ENCODE measurements around the gene NRG2.
A peak's percentile ranks its signal among the peaks of the same experiment; 100 is the strongest.

Gene NRG2

DNA sequence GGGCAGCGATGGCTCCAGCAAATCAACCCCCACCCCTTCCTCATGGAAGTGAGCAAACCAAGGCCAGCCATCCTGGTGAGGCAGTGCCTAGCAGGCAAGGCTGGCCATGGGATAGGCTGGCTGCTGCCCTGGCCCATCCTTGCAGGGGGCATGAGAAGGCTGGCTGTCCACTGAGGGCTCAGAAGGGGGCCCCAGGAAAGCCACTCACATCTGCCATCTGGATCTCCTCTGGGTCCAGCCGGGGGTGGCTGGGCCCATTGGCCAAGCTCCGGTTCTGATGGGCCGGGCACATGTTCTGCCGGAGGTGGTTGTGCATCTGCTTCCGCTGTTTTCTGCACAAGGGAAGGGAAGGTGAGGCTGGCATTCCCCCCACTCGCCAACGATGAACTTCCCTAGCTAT is 190.4 kb downstream of the NRG2 start:
- DNase-seq, result no peak

DNA sequence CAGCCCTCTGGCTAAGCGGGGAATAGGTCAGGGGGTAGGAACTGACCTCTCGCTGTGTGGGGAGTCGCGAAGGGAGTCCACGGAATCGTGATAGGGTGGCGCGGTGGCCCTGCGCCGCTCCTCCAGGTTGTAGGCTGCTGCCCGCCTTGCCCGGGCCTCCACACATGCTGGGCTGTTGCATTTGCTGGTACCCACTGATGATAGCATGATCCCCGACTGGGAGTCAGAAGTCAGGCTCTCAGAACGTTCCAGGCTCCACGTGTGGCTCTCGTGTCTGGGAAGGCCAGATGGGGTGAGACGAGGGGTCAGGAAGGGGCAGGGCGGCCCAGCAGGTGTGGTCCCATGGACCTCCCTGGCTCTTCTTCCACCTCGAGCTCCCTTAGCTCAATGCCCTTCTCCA is 191.5 kb downstream of the NRG2 start:
- DNase-seq, result no peak

DNA sequence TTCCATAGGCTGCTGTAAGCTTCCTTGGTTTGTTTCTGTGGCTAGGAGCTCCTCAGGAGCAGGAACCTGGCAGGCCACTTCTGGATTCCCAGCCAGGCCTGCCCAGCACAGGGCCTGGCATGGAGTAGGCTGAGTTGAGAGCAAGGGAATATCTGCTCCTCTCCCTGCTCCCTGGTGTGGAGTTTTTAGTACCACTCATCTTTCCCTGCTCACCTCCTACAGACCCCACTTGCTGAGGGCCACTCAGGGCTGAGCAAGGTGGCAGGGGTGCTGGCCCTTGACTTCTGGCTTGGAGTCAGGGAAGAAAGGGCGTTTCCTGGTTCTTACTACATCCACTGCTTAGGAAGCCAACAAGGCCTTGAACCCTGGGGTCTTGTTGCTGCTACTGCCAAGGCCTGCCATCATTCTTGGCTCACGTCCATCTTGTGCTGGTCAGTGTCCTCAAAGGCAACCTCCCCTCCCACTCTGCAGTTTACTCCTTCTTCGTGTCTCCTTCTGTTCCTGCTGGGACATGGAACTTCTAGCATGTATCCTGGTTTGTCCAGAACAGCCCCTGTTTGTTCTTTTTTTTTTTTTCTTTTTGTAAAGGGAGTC is 192.6 kb downstream of the NRG2 start:
- DNase-seq, result no peak

- no peak for DNase-seq
These were observed 193.2 kb downstream of the NRG2 start for GRCh38 chr5:139849942-139850341.

GRCh38 chr5:139849501-139849900 is 193.6 kb downstream of the NRG2 start:
- no peak for DNase-seq

DNA sequence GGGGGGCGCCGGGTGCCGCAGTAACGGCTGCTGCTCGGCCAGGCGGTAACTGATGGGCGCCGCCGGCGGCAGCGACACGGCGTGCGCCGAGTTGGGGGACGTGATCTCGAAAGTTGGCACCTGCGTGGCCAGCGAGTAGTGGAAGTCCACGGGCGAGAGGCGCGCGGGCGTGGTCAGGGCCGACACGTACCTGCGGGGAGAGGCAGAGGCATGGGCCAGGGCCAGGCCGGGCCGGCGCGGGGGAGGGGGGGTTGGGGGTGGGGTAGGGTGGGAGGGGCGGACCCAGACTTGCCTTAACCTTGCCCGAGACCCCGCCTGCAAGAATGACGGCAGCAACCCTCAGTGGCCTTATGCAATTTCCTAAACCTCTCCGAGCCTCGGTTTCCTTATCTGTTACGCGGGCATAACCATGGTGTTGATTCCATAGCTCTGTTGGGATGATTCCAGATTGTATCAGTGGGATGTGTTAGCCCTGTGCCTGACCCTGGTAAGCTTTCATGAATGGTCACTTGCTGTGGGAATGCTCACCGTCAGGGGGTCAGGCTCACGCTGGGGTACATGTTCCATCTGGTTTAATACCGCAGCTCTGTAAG is 194.5 kb downstream of the NRG2 start:
- no peak for DNase-seq

DNA sequence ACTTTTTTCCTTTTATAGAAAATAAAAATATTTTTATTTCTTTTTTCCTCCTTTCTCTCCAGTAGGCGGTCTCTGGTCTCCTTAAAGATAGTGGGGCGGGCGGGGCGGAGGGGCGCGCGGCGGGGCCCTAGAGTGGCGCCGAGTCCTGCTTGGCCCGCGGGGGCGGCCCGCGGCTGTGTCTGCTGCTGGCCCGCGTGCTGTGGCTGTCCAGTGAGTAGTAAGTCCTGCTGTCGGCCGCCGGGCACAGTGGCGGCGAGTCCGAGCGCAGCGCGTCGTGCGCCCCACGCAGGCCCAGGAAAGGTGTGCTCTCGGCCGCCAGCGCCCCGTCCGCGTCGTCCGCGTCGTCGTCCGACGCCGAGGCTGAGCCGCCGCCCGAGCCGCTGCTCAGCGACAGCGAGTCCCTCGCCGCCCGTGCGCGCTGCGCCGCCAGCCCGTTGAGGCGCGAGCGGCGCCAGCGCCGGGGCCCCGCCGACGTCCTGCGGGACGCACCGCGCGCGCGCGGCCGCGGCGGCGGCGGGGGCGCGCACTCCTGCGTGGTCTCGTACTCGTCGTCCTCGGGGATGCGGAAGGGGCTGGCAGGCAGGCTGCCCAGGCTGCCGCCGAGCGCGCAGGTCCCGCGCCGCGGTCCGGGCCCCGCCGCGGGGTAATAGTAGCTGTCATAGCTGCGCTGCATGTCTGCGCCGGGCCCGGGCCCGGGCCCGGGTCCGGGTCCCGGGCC is 195.2 kb downstream of the NRG2 start:
- no peak for DNase-seq

DNA sequence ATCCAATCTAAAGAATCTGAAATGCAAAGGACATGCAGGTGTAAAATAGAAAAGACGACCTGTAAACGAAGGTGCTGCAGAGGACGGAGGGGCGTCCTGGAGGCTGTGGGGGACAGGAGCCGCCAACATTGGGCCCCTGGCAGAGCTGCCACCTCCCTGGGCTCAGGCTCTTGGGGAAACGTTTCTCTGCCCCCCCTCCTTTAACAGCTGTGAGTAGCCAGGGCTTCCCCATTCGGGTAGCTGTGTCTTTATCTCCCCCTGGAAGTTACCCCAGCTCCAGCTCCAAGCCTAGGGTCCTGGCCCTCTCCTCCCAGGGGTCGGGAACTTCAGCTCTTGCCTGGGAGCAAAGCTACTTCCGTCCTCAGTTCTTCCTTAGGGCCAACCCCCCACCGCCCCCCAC is 196.0 kb downstream of the NRG2 start:
- no peak for DNase-seq

DNA sequence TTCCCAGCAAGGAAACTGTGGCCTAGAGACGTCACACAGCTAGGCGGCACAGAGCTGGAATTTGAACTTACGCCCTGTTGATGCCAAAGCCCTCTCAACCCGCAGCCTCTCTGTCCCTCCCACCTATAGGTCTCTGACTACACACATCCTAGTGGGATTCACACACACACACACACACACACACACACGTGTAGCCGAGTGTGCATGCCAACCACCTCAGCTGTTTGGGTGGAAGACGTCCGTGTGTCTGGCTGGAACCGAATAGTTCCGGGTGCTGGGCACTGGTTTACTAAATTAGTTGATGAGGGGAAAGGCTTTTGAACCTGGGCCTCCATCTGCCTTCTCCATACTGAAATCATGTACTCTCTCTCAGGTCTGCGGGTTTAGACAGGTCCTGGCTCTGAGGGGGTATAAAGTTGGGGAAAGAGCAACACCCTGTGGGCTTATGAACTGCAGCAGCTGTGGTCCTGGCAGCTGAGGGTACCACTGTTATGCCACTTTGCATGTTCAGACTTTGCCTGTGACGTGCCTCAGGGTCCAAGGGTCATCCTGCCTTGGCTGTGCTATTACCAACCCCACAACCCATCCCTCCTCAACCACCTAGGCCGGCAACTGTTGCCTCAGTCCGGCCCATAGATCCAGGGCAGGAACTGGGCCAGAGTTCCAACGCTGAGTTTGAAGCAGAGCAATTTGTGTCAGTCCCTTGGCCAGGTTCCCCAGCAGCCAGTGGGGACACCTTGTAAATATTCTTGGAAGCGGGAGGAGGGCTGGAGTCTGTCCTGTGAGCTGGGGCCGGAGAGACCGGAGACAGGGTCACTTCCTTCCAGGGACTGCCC is 197.0 kb downstream of the NRG2 start:
- DNase-seq, result no peak

- DNase-seq, result peak; percentile 0
These were observed 198.5 kb downstream of the NRG2 start for GRCh38 chr5:139844472-139845145.

DNA sequence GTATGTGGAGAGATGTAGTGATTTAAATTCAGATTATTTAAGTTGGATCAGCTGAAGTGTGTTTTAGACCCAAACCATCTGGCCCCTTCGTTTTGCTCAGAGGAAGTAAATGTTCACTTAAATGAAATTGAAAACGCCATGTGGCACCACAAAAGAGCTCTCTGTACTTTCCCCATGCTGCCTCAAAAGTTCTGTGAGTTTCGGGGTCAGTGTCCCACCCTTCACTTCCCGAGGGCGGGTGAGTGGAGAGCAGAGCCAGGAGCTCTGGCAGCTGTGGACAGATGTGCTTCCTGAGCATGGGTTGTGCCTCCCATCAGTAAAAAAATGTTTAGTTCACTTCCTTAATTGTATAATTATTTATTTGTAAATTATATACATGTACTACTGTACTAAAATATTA is 199.1 kb downstream of the NRG2 start:
- DNase-seq, result no peak

DNA sequence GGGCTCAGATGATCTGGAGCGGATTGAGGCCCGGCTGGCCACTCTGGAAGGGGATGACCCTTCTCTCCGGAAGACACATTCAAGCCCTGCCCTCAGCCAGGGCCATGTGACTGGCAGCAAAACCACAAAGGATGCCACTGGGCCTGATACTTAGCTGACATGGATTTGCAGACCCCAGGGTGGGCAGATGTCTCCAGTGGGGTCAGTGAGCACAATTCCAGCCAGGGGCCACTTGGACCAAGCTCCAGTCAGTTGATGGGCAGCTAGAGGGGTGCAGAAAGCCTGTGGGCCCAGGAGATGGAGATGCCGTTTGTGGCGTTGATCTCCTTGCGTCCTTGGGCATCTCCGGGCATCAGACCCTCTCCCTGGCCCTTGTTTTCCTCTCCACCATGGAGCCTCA is 200.8 kb downstream of the NRG2 start:
- DNase-seq, result no peak

GRCh38 chr5:139841549-139841948 is 201.6 kb downstream of the NRG2 start:
- DNase-seq, result no peak

- DNase-seq, result no peak
These were observed 203.2 kb downstream of the NRG2 start for GRCh38 chr5:139839918-139840317.

GRCh38 chr5:139839232-139839815 is 203.8 kb downstream of the NRG2 start:
- DNase-seq, result no peak

GRCh38 chr5:139838381-139839197 is 204.5 kb downstream of the NRG2 start:
- DNase-seq, result no peak

- DNase-seq, result no peak
These were observed 205.3 kb downstream of the NRG2 start for GRCh38 chr5:139837711-139838380.

DNA sequence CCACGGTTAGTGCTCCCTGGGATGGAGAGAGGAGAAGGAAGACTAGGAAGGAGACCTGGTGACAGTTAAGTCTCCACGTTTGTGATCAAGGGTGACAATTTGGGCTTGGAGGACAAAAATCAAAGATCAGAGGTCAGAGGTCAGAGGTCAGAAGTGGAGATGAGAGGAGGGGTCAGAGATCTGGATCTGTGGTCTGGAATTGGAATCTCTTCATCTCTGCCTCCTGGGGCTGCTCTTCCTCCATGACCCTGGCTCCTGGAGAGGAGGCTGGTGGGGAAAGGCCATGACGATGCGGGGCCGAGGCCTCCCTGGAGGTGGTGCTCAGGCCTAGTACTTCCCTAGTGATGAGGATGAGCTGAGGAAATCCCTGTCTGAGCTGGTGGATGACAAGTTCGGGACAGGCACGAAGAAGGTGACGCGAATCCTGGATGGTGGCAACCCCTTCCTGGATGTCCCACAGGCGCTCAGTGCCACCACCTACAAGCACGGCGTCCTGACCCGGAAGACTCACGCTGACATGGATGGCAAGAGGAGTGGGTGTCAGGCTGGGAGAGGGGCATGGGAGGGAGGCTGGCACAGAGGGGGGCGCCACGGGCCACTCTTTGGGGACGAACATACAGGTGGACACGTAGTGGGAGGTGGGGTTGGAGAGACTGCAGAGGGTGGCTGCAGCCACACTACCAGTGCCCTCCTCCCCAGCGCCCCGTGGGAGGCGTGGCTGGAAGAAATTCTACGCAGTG is 206.5 kb downstream of the NRG2 start:
- DNase-seq, result no peak

GRCh38 chr5:139835656-139836055 is 207.4 kb downstream of the NRG2 start:
- DNase-seq, result no peak

GRCh38 chr5:139833525-139833924 is 209.6 kb downstream of the NRG2 start:
- no peak for DNase-seq
